K562 (cell line): ENCODE measurements around the gene TRAF5. TPM values are rescaled to one million over a fixed set of nuclear protein-coding genes. Genes with fewer than 3 reads are reported as not detected.
A peak's percentile ranks its signal among the peaks of the same experiment; 100 is the strongest.

Source experiments
- E2F3 ChIP-seq: fragments of 250-450 bp; sonication (Bioruptor Pico); IDR thresholded peaks from 2 replicates; pipeline ENCODE4 v1.4.0; 2020; ENCODE audit warnings: mild to moderate bottlenecking
- ETV5 ChIP-seq: sonication (generic); formaldehyde crosslinking; IDR thresholded peaks from 2 replicates; pipeline ENCODE4 v1.4.0; 2020; ENCODE audit warnings: low read depth, mild to moderate bottlenecking, missing genetic modification reagents
- FOXA3 ChIP-seq, 2 experiments: fragments of 450-650 bp in 1 of 2; sonication (generic) in 1 of 2; formaldehyde crosslinking; IDR thresholded peaks in 1 of 2; conservative IDR thresholded peaks in 1 of 2; 2 replicates each; pipeline versions ENCODE4 v1.4.0 to v1.8.0; 2020 to 2022; ENCODE audit warnings: mild to moderate bottlenecking in 2 of 2, missing genetic modification reagents in 1 of 2
- FOXJ2 ChIP-seq: fragments of 200-800 bp; sonication (Bioruptor generic); IDR thresholded peaks from 2 replicates; pipeline ENCODE4 v1.6.1; 2016; ENCODE audit warnings: missing genetic modification characterization, missing compliant biosample characterization
- FOXP1 ChIP-seq: sonication (generic); formaldehyde crosslinking; IDR thresholded peaks from 2 replicates; pipeline ENCODE4 v1.8.0; 2022; ENCODE audit warnings: mild to moderate bottlenecking, missing genetic modification reagents
- HIVEP1 ChIP-seq: fragments of 250-450 bp; sonication (Bioruptor Pico); IDR thresholded peaks from 2 replicates; pipeline ENCODE4 v1.4.0; 2020; ENCODE audit warnings: mild to moderate bottlenecking
- KDM4B ChIP-seq, 2 experiments: fragments of 450-650 bp in 1 of 2; sonication (generic) in 1 of 2; IDR thresholded peaks; 2 replicates each; pipeline ENCODE4 v1.6.1; 2016 to 2017; ENCODE audit warnings: borderline replicate concordance in 2 of 2, antibody characterized with exemption in 1 of 2, low read depth in 1 of 2, mild to moderate bottlenecking in 1 of 2
- NBN ChIP-seq: fragments of 450-650 bp; IDR thresholded peaks from 2 replicates; pipeline ENCODE4 v1.6.1; 2016; ENCODE audit warnings: low read depth, mild to moderate bottlenecking
- NFRKB ChIP-seq: fragments of 450-650 bp; IDR thresholded peaks from 2 replicates; pipeline ENCODE4 v1.6.1; 2016; ENCODE audit warnings: low read depth
- RBM14 ChIP-seq: fragments of 200-400 bp; formaldehyde crosslinking; IDR thresholded peaks from 2 replicates; pipeline ENCODE4 v1.6.1; 2018; ENCODE audit warnings: low read depth, mild to moderate bottlenecking, low read length, moderate library complexity, borderline replicate concordance; ENCODE audit not compliant: insufficient read depth
- SMARCA5 ChIP-seq: fragments of 450-650 bp; IDR thresholded peaks from 2 replicates; pipeline ENCODE4 v1.6.1; 2016
- SUPT5H ChIP-seq: fragments of 450-650 bp; IDR thresholded peaks from 2 replicates; pipeline ENCODE4 v1.6.1; 2016
- YBX1 ChIP-seq: fragments of 450-650 bp; IDR thresholded peaks from 2 replicates; pipeline ENCODE4 v1.7.1; 2016; ENCODE audit warnings: mild to moderate bottlenecking
- ZBTB34 ChIP-seq: fragments of 250-450 bp; sonication (Bioruptor Pico); IDR thresholded peaks from 2 replicates; pipeline ENCODE4 v1.8.0; 2021; ENCODE audit warnings: mild to moderate bottlenecking, moderate library complexity
- ZFPM2 ChIP-seq: fragments of 250-450 bp; sonication (Bioruptor Pico); IDR thresholded peaks from 2 replicates; pipeline ENCODE4 v1.5.1; 2022; ENCODE audit warnings: mild to moderate bottlenecking
- ZNF263 ChIP-seq: sonication (generic); formaldehyde crosslinking; IDR thresholded peaks from 2 replicates; pipeline ENCODE4 v1.8.0; 2022; ENCODE audit warnings: mild to moderate bottlenecking, missing genetic modification reagents, borderline replicate concordance
- ZNF41 ChIP-seq: fragments of 250-450 bp; sonication (Bioruptor Pico); conservative IDR thresholded peaks from 2 replicates; pipeline ENCODE4 v1.4.0; 2020; ENCODE audit warnings: mild to moderate bottlenecking
- polyA plus RNA-seq, 8 experiments: library from polyadenylated mRNA; depleted of rRNA in 4 of 8; stranded (reverse) in 5 of 8; unstranded in 3 of 8; fragments of >200 nt; fragmentation: Nextera tagmentation in 2 of 8; fragmentation: Illumina TruSeq in 1 of 8; extraction: Ambion mirVana in 2 of 8; extraction: Trizol in 1 of 8; gene quantifications; 2 replicates each; pipeline versions ENCODE4 v1.2.1 to v1.2.3, GENCODE V29; 2011 to 2014; ENCODE audit warnings: inconsistent platforms in 1 of 8, missing spikeins in 1 of 8
- total RNA-seq, 7 experiments: library from RNA; depleted of rRNA in 6 of 7; stranded (reverse); fragments of >200 nt in 6 of 7; fragmentation: Illumina TruSeq in 2 of 7; extraction: Trizol in 2 of 7; gene quantifications; 2 replicates each; pipeline versions ENCODE4 v1.2.1 to v1.2.3, GENCODE V29; 2011 to 2021; ENCODE audit warnings: low replicate concordance in 1 of 7
- TF ChIP-seq, protein P1 (sequence below), 2 experiments: IDR thresholded peaks; 2 replicates each; pipeline ENCODE4 v1.6.1; 2011; ENCODE audit warnings: borderline replicate concordance in 1 of 2, control low read depth in 1 of 2, low read depth in 1 of 2, low read length in 1 of 2, mild to moderate bottlenecking in 1 of 2, mixed read lengths in 1 of 2, moderate library complexity in 1 of 2; ENCODE audit not compliant: insufficient read depth in 1 of 2, insufficient read length in 1 of 2, poor library complexity in 1 of 2, severe bottlenecking in 1 of 2; ENCODE audit errors: extremely low read depth in 1 of 2
- TF ChIP-seq, protein P2 (sequence below): sonication (generic); formaldehyde crosslinking; IDR thresholded peaks from 2 replicates; pipeline ENCODE4 v1.8.1; 2023; ENCODE audit warnings: mild to moderate bottlenecking, missing genetic modification reagents
- TF ChIP-seq, protein P3 (sequence below): fragments of 200-400 bp; formaldehyde crosslinking; IDR thresholded peaks from 2 replicates; pipeline ENCODE4 v1.6.1; 2017; ENCODE audit warnings: mild to moderate bottlenecking, low read depth, low read length, moderate library complexity

The TRAF5 gene
- total and polyA plus RNA-seq, 9 of the 15 experiments (the other 6 are each of a cell fraction or from before 2014, with no cell fraction given) = 2.0 to 9.3 (median 5.3) TPM

- TF ChIP-seq, protein P1, sequence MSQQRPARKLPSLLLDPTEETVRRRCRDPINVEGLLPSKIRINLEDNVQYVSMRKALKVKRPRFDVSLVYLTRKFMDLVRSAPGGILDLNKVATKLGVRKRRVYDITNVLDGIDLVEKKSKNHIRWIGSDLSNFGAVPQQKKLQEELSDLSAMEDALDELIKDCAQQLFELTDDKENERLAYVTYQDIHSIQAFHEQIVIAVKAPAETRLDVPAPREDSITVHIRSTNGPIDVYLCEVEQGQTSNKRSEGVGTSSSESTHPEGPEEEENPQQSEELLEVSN (IDR thresholded peaks at IDR 0.05; ENCODE audit: borderline replicate concordance in 1 of 2, extremely low read depth in 1 of 2, insufficient read depth in 1 of 2, insufficient read length in 1 of 2, low read depth in 1 of 2, low read length in 1 of 2, poor library complexity in 1 of 2, severe bottlenecking in 1 of 2) = peak; percentile 82 to 86
- TF ChIP-seq E2F3 (CRISPR knock-in tag) = 0 out of 2 replicates have a peak, but pooled peaks have one; percentile 44
- no peak for TF ChIP-seq SMARCA5
- TF ChIP-seq KDM4B (IDR thresholded peaks at IDR 0.05; ENCODE audit: borderline replicate concordance in 2 of 2, low read depth in 1 of 2) = peak in 1 of 2 experiments; percentile 88; a peak in 2 of 4 replicates
- TF ChIP-seq ETV5 (CRISPR knock-in tag) = peak; percentile 98
- peak; percentile 94 for TF ChIP-seq NFRKB
- TF ChIP-seq YBX1 = no peak
- TF ChIP-seq ZNF41 (CRISPR knock-in tag) = peak; percentile 63; the same call in 1 of the 2 replicates
- TF ChIP-seq HIVEP1 = peak; percentile 86
- peak; percentile 68; the same call in 1 of the 2 replicates for TF ChIP-seq ZNF263 (CRISPR knock-in tag)
- TF ChIP-seq, protein P2, sequence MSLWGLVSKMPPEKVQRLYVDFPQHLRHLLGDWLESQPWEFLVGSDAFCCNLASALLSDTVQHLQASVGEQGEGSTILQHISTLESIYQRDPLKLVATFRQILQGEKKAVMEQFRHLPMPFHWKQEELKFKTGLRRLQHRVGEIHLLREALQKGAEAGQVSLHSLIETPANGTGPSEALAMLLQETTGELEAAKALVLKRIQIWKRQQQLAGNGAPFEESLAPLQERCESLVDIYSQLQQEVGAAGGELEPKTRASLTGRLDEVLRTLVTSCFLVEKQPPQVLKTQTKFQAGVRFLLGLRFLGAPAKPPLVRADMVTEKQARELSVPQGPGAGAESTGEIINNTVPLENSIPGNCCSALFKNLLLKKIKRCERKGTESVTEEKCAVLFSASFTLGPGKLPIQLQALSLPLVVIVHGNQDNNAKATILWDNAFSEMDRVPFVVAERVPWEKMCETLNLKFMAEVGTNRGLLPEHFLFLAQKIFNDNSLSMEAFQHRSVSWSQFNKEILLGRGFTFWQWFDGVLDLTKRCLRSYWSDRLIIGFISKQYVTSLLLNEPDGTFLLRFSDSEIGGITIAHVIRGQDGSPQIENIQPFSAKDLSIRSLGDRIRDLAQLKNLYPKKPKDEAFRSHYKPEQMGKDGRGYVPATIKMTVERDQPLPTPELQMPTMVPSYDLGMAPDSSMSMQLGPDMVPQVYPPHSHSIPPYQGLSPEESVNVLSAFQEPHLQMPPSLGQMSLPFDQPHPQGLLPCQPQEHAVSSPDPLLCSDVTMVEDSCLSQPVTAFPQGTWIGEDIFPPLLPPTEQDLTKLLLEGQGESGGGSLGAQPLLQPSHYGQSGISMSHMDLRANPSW (CRISPR knock-in tag) = peak; percentile 36; the same call in 1 of the 2 replicates
- TF ChIP-seq FOXJ2 (tag) = peak; percentile 70; the same call in 1 of the 2 replicates
- TF ChIP-seq RBM14 = no peak
- TF ChIP-seq NBN = peak; percentile 61; the same call in 1 of the 2 replicates
- TF ChIP-seq, protein P3, sequence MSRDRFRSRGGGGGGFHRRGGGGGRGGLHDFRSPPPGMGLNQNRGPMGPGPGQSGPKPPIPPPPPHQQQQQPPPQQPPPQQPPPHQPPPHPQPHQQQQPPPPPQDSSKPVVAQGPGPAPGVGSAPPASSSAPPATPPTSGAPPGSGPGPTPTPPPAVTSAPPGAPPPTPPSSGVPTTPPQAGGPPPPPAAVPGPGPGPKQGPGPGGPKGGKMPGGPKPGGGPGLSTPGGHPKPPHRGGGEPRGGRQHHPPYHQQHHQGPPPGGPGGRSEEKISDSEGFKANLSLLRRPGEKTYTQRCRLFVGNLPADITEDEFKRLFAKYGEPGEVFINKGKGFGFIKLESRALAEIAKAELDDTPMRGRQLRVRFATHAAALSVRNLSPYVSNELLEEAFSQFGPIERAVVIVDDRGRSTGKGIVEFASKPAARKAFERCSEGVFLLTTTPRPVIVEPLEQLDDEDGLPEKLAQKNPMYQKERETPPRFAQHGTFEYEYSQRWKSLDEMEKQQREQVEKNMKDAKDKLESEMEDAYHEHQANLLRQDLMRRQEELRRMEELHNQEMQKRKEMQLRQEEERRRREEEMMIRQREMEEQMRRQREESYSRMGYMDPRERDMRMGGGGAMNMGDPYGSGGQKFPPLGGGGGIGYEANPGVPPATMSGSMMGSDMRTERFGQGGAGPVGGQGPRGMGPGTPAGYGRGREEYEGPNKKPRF = no peak
- TF ChIP-seq FOXA3 (CRISPR knock-in tag; conservative IDR thresholded peaks at IDR 0.05 in 1 of 2, IDR thresholded peaks at IDR 0.05 in 1 of 2) = peak in 1 of 2 experiments; percentile 70; a peak in 1 of 4 replicates
- no peak; the same call in 1 of the 2 replicates for TF ChIP-seq ZFPM2 (CRISPR knock-in tag)
- no peak for TF ChIP-seq ZBTB34 (CRISPR knock-in tag)
- peak; percentile 93 for TF ChIP-seq FOXP1 (CRISPR knock-in tag)
- peak; percentile 99 for TF ChIP-seq SUPT5H
These were observed 56.3 kb downstream of the TRAF5 start (continued) for GRCh38 chr1:211382714-211383480.
